ENCODE data around the gene PVALEF.

The PVALEF gene

GRCh38 chr17:81128774-81129173 lies 36.5 kb upstream of the PVALEF start:
- DNase-seq (ENCODE audit: low read depth in 2 of 3, low spot score in 1 of 3): no peak

GRCh38 chr17:81129289-81129688 lies 36.0 kb upstream of the PVALEF start:
- DNase-seq (ENCODE audit: low read depth in 2 of 3, low spot score in 1 of 3): no peak

- DNase-seq (ENCODE audit: low read depth in 2 of 3, low spot score in 1 of 3): no peak
Measured at GRCh38 chr17:81129711-81130367, 35.5 kb upstream of the PVALEF start.

DNA sequence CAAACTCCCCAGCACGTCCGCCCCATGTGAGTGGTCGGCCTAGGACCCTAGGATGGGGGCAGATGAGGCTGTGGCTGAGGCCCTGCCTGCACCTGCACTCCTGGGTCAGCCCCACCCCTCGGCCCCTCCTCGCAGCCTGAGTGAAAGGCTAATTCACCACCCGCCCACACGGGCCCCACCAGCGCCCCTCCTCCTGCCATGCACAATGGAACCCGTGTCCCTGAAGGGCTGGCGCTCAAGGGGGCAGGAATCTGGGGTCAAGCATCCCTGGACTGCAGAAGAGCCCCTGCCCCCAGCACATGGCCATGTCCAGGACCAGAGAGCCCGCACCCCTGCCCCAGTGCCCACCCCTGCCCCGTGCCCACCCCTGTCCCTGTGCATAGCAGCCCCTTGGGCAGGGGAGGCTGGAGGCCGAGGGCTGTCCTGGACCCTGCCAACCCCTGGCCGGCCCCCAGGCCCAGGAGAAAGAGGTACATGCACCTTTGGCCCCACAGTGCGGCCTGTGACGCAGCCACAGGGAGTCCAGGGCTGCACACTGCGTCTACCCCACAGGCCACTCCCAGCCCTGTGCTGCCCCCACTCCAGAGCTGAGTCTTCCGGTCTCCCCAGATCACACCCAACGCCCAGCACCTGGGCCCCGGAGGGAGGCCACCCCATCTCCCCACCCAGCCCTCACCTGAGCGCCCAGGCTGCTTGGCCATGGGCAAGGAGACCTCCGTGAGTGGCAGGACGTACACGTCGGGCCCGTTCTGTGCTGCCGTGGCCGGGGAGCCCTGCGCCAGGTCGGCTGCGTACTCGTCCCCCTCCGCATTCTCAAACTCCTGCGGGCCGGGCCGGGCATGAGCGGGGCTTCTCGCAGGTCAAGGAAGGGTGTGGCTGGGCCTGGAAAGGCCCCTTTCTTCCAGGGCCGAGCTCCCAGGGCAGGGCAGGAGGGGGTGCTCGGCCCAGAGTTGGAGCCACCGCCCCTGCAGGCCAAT lies 34.6 kb upstream of the PVALEF start:
- DNase-seq (ENCODE audit: low read depth in 2 of 3, low spot score in 1 of 3): no peak

DNA sequence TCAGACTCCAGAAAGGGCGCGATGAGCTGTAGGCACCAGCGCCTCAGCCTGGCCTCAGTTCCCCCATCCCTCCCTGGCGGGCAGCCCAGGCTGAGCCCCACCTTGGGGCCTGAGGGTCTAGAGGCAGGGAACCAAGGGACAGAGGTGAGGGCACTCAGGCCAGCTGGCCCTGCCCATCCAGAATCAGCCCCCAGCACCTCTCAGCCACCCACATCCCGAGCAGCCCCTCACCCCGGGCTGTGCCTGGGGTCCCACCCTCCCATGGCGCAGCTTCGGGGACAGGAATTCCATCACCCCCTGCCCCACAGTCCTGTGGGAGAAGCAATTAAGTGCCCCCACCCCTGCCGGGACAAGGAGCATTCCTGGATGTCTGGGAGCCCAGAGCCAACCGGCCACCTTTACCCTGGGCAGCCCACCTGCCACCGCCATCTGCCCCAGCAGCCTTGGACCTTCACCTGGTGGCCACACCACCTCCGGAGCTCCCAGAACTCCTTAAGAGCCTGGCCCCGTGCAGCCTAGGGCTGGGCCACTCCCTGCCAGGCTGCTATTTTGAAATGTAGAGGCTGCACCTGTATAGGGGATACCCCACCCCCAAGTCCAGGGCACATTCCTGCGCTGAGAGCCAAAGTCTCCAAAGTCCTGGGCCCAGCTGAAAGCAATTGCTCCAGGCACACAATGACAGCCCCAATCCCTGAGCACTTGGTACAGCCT lies 33.7 kb upstream of the PVALEF start:
- DNase-seq (ENCODE audit: low read depth in 2 of 3, low spot score in 1 of 3): no peak

- DNase-seq (ENCODE audit: low read depth in 2 of 3, low spot score in 1 of 3): no peak
Measured at GRCh38 chr17:81132197-81132540, 33.1 kb upstream of the PVALEF start.

DNA sequence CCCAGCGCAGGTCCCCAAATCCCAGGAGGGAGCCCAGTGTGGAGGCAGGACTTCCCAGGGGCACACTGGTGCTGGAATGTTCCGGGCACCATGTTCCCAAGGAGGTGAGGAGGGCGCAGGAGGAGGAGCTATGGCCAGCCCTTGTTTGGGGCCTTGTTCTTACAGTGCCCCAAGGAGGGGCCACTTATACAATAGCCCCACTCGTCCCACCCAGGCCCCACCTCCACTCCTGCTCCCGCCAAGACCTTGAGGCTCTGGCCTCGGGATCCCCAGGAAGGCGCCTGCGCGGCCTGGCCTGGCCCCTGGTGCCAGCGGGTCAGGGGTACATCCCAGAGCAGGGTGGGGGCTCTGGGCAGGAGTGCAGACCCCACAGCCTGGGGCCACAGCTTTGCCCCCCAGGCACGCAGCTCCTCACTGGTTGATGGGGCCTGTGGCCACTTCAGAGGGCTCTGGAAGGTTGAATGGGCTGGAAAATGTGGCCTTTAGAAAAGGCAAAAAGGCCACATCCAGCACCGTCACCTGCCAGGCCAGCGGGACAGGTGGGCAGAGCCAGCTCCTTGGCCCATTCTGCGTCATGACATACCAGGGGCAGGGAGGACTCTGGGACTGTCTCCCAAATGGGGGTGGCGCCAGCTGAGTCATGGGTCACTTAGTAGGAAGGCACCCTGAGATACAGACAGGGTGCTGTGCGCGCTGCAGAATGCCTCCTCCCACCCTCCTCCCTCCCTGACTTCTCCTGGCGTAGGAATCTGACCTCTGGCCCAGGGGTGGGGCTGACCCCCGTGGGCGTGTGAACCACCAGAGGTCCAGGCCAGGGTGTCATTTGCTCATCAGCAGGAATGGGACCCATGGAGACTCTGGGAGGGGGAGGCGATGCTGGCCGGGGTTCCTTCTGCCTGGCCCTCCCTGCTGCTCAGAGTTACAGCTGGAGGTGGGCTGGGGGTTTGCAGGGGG lies 32.3 kb upstream of the PVALEF start:
- no peak for DNase-seq (ENCODE audit: low read depth in 2 of 3, low spot score in 1 of 3)

DNA sequence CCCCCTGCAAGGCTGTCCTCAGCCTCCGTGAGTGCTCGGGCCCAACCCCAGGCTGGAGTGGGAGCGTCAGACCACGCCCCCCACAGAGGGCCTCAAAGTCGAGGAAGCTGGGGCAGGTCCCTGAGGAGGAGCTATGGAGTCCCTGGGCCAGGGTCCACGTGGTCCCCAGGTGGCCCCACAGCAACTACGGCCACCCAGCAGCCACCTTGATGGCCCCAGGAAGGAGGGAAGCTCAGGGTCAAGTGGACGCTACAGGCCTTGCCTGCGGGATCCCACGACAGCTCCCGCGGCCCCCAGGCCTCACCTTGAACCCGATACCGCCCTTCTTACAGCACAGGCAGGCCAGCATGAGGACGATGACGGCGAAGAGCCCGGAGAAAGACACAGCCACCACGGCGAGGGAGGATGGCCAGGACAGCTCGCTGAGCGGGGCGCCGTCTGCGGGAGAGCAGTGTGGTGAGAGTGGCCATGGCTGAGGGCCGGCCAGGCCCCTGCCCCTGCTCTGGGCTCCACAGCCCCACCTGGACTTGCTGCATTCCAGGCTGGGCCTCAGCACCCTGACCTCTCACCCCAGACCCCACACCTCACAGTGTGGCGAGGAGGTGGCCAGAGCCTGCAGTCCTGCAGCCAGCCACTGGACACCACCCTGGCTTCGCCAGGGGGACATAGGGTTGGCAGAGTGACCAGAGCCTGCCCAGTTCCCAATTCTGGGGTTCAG lies 31.1 kb upstream of the PVALEF start:
- DNase-seq (ENCODE audit: low read depth in 2 of 3, low spot score in 1 of 3): no peak

GRCh38 chr17:81135505-81136278 lies 29.6 kb upstream of the PVALEF start:
- no peak for DNase-seq (ENCODE audit: low read depth in 2 of 3, low spot score in 1 of 3)

- DNase-seq (ENCODE audit: low read depth in 2 of 3, low spot score in 1 of 3): no peak
Measured at GRCh38 chr17:81136366-81136765, 28.9 kb upstream of the PVALEF start.

DNA sequence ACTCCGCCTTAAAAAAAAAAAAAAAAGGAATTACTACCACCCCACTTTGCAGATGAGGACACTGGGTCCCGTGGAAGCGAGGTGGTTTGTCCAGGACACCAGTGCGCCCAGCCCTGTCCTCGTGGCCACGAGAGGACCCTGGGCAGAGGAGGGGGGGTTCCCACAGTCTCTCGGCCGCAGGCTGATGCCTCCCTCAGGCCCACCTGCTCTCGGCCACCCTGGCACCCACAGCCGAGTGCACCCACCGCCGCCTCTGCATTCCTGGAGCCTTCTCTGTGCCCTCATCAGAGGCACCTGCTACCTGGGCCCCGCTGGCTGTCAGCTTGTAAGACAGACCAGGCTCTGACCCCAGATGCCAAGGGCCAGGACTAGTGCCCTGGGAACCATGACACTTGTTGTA lies 28.1 kb upstream of the PVALEF start:
- no peak for DNase-seq (ENCODE audit: low read depth in 2 of 3, low spot score in 1 of 3)

GRCh38 chr17:81138083-81138482 lies 27.2 kb upstream of the PVALEF start:
- no peak for DNase-seq (ENCODE audit: low read depth in 2 of 3, low spot score in 1 of 3)

DNA sequence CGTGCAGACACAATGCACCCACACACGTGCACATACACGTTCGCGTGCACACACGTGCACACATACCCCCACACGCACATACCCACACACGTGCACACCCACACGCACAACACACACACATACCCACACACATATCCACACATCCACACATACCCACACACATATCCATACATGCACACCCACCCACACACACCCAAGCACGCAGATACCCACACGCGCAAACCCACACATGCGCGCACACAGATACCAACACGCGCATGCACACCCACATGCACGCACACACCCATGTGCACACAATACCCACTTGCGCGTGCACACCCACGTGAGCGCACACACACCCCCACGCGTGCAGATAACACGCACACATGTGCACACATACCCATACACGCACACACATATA lies 26.8 kb upstream of the PVALEF start:
- no peak for DNase-seq (ENCODE audit: low read depth in 2 of 3, low spot score in 1 of 3)

DNA sequence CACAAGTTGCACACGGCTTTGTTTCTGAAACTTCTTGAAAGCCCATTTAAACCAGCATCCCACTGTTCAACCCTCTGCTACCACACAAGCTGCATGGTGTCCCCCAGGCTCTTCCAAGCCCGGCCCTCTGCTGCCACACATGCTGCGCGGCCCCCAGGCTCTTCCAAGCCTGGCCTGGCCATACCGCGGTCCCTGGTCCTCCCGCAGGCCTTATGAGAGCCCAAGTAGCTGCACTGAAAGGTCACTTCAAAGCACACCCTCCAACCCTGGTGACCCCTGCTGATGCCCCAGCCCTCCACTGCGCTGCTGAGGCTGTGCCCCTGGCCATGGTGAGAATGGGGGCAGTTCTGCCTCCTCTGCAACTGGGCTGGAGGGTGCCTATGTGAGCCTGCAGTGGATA lies 25.9 kb upstream of the PVALEF start:
- no peak for DNase-seq (ENCODE audit: low read depth in 2 of 3, low spot score in 1 of 3)

DNA sequence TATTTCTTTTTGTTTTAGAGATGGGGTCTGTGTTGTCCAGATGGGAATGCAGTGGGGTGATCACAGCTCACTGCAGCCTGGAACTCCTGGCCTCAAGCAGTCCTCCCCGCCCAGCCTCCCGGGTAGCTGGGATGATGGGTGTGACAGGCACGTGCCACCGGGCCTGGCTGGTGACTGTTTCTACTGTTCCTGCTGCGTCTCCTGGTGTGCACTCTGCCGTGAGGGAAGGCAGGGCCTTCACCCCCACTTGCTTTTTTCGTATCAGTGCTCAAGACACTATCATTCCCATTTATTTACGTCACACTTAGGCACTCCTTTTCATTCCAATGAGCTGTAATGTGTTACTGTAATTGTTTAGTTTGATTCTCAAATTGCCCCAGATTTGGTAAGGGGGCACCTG lies 25.3 kb upstream of the PVALEF start:
- no peak for DNase-seq (ENCODE audit: low read depth in 2 of 3, low spot score in 1 of 3)

DNA sequence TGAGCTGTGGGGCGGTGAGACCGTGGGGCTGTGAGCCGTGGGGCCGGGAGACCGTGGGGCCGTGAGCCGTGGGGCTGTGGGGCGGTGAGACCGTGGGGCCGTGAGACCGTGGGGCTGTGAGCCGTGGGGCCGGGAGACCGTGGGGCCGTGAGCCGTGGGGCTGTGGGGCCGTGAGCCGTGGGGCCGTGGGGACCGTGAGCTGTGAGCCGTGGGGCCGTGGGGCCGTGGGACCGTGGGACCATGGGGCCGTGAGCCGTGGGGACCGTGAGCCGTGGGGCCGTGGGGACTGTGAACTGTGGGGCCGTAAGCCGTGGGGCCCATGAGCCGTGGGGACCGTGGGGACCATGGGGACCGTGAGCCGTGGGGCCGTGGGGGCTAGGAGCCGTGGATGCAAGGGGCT lies 24.6 kb upstream of the PVALEF start:
- no peak for DNase-seq (ENCODE audit: low read depth in 2 of 3, low spot score in 1 of 3)

DNA sequence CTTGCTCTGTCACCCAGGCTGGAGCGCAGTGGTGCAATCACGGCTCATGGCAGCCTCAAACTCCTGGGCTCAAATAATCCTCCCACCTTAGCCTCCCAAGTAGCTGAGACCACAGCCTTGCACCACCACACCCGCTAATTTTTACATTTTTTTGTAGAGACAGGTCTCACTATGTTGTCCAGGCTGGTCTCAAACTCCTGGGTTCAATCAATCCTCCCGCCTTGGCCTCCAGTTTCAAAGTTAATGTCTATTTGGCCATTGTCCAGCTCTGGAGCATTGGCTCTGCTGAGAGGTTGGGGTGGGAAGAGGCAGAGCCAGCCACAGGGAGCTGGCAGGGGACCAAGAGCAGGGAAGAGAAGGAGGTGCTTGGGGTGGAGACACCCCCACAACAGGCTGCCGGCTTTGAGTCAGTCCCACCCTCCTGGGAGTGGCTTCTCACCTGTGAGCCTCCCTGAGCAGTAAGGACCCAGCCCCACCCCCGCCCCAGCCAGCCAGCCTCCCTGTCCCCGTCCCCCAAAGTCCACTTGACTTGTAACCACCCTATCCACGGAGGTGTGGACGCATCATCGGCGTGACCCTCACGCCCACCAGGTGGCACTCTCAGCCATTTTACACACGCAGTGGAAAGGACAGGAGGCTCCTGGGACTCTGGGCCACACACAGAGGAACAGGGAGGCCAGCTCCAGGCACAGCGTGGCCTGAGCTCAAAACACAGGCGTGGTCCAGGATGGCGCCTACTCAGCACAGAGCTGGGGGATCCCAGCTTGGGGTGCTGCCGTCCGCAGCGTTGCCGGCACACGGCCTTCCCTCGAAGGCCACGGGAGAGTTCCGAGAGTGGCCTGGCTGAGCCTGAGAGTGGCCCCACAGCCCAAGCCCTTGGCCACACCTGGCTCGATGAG lies 22.8 kb upstream of the PVALEF start:
- peak; percentile 35 to 55 (median 46) for DNase-seq (ENCODE audit: low read depth in 2 of 3, low spot score in 1 of 3)

DNA sequence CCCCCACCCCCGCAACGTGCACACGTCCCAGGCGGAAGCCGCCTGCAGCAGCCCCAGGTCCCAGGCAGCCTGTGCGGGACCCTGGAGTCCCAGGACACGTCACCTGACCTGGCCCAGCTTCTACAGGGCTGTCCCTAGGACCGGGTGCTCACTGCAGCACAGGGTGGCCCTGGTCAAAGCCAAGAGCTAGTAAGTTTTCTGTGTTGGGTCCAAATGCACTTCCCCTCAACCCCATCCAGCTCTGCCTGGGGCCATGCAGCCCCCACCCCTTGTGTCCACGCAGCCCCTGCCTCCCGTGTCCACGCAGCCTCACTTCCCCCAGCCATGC lies 22.1 kb upstream of the PVALEF start:
- DNase-seq (ENCODE audit: low read depth in 2 of 3, low spot score in 1 of 3): no peak

Data from stimulated activated CD4-positive, alpha-beta T cell treated with anti-CD3 and anti-CD28 coated beads, Interleukin-12 subunit alpha, Interleukin-12 subunit beta, amount 100 ng/mL, for 48 hours (primary cell).